ENCODE data around the gene KBTBD4. TPM values are rescaled to one million over a fixed set of nuclear protein-coding genes. Genes with fewer than 3 reads are reported as not detected.

The KBTBD4 gene
- total RNA-seq, 1 experiment from 2014 or later = 15.9 TPM

DNA sequence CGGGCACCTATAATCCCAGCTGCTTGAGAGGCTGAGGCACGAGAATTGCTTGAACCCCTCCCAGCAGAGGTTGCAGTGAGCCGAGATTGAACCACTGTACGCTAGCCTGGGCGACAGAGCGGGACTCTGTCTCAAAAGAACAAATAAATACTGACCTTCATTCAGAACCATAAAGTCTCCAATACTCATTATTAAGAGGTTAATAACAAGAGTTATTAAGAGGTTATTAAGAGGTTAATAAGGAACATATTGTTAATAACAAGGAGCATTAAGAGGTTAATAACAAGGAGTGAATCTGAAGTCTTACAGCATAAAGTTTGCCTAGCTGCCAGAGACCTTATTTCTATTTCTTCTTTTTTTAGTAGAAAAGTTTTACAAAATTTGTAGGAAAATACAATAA is 33.5 kb downstream of the KBTBD4 start:
- Mint-ChIP-seq H3K4me1 (peaks cover 18 to 19% of the 10 kb centered on the region in 2 experiments), H3K9me3 (no peaks in the 10 kb centered on the region), H3K4me3 (no peak overlapping the region), H3K27ac (no peak overlapping the region), H3K36me3 (ENCODE audit: insufficient read depth in 1 of 3, low read depth in 3 of 3) (peaks cover 6 to 30% (median 17%) of the 10 kb centered on the region in 3 experiments; a peak in 6 of 7 replicates), H3K27me3 (ENCODE audit: low read depth) (no peaks in the 10 kb centered on the region)
- H3K18ac ChIP-seq (ENCODE audit: insufficient read length, low read depth, low read length) = no peak overlapping the region
- H4K91ac ChIP-seq (ENCODE audit: insufficient read length, low read depth, low read length) = no peak overlapping the region
- H2AK5ac ChIP-seq (ENCODE audit: insufficient read length, low read length) = no peak overlapping the region
- no peaks in the 10 kb centered on the region for H3K23me2 ChIP-seq (ENCODE audit: insufficient read length, low read depth, low read length, poor library complexity, severe bottlenecking)
- H3K27ac ChIP-seq (ENCODE audit: insufficient read length, low read depth, low read length) = no peak overlapping the region
- DNase-seq = no peak
- H2BK20ac ChIP-seq (ENCODE audit: low read depth, low read length, poor library complexity, severe bottlenecking) = no peak overlapping the region
- H3K4me2 ChIP-seq (ENCODE audit: insufficient read depth, insufficient read length, low read length) = no peak overlapping the region
- H4K8ac ChIP-seq (replicated peaks; ENCODE audit: insufficient read length, low read depth, low read length) = no peak overlapping the region
- no peaks in the 10 kb centered on the region for H4K20me1 ChIP-seq (ENCODE audit: control insufficient read depth, insufficient read depth, insufficient read length)
- H3K79me2 ChIP-seq (ENCODE audit: insufficient read depth, low read length) = peaks cover 66% of the 10 kb centered on the region
- H2BK5ac ChIP-seq (ENCODE audit: insufficient read length, low read length) = no peak overlapping the region
- no peaks in the 10 kb centered on the region for H3K9me3 ChIP-seq (ENCODE audit: control insufficient read depth, low read depth, low read length)
- peaks cover 3% of the 10 kb centered on the region for H3K79me1 ChIP-seq (ENCODE audit: insufficient read depth, low read depth, low read length, poor library complexity, severe bottlenecking)
- no peak overlapping the region for H2AFZ ChIP-seq (ENCODE audit: low read length)
- no peak overlapping the region for H3K56ac ChIP-seq (ENCODE audit: insufficient read length, low read depth, low read length)
- no peak overlapping the region for H4K5ac ChIP-seq (ENCODE audit: insufficient read length, low read depth, low read length)
- no CpG with 5 or more reads among the region's 6 CpGs for WGBS (ENCODE audit: extremely low coverage, insufficient read length, low lambda C conversion rate)
- TF ChIP-seq, protein P1, sequence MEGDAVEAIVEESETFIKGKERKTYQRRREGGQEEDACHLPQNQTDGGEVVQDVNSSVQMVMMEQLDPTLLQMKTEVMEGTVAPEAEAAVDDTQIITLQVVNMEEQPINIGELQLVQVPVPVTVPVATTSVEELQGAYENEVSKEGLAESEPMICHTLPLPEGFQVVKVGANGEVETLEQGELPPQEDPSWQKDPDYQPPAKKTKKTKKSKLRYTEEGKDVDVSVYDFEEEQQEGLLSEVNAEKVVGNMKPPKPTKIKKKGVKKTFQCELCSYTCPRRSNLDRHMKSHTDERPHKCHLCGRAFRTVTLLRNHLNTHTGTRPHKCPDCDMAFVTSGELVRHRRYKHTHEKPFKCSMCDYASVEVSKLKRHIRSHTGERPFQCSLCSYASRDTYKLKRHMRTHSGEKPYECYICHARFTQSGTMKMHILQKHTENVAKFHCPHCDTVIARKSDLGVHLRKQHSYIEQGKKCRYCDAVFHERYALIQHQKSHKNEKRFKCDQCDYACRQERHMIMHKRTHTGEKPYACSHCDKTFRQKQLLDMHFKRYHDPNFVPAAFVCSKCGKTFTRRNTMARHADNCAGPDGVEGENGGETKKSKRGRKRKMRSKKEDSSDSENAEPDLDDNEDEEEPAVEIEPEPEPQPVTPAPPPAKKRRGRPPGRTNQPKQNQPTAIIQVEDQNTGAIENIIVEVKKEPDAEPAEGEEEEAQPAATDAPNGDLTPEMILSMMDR (conservative IDR thresholded peaks at IDR 0.05) = no peak
- H3K9ac ChIP-seq (ENCODE audit: extremely low read depth, insufficient read length, low read length) = no peak overlapping the region
- no peaks in the 10 kb centered on the region for H3K27me3 ChIP-seq (ENCODE audit: insufficient read depth, low read length)
- H3K4me1 ChIP-seq (ENCODE audit: insufficient read depth, low read length) = no peaks in the 10 kb centered on the region; the same call in 1 of the 2 replicates
- no peak overlapping the region for H3K23ac ChIP-seq (ENCODE audit: insufficient read length, low read depth, low read length)
- no peak overlapping the region for H3K14ac ChIP-seq (ENCODE audit: insufficient read depth, low read length)
- H2BK12ac ChIP-seq (ENCODE audit: insufficient read length, low read depth, low read length) = no peak overlapping the region
- no peak overlapping the region for H2BK120ac ChIP-seq (ENCODE audit: low read depth, low read length, poor library complexity, severe bottlenecking)
- no peak overlapping the region for H2BK15ac ChIP-seq (ENCODE audit: low read depth, low read length)
- H3K4ac ChIP-seq (ENCODE audit: low read depth, low read length) = no peak overlapping the region
- H3T11ph ChIP-seq (ENCODE audit: low read length) = no peak overlapping the region
